Type B pancreatic cell (in vitro differentiated cells): Measurements from ENCODE around the gene SLC44A1. TPM values are rescaled to one million over a fixed set of nuclear protein-coding genes. Genes with fewer than 3 reads are reported as not detected.

Experiments
- DNase-seq: peaks from one replicate; pipeline ENCODE4 v3.0.0; 2021; ENCODE audit warnings: mixed read lengths; ENCODE audit not compliant: unreplicated experiment; ENCODE audit errors: extremely low spot score
- H3K27ac Mint-ChIP-seq: 2 replicates; pipeline ENCODE4 v1.8.0; 2021; ENCODE audit warnings: mild to moderate bottlenecking, mixed read lengths
- H3K27me3 Mint-ChIP-seq: 2 replicates; pipeline ENCODE4 v1.8.0; 2021; ENCODE audit warnings: mixed read lengths
- H3K36me3 Mint-ChIP-seq: 2 replicates; pipeline ENCODE4 v1.8.0; 2021; ENCODE audit warnings: mixed read lengths
- H3K4me1 Mint-ChIP-seq: one replicate; pipeline ENCODE4 v1.8.0; 2021; ENCODE audit warnings: mixed read lengths; ENCODE audit not compliant: unreplicated experiment
- H3K4me3 Mint-ChIP-seq: 2 replicates; pipeline ENCODE4 v1.8.0; 2021; ENCODE audit warnings: mild to moderate bottlenecking, mixed read lengths
- H3K9me3 Mint-ChIP-seq: 2 replicates; pipeline ENCODE4 v1.8.0; 2021; ENCODE audit warnings: mixed read lengths
- CTCF ChIP-seq: fragments of 200-600 bp; sonication (generic); conservative IDR thresholded peaks from 2 replicates; pipeline ENCODE4 v1.5.0; 2021; ENCODE audit warnings: antibody characterized with exemption, mild to moderate bottlenecking
- total RNA-seq: library from RNA; stranded (reverse); gene quantifications from 2 replicates; pipeline ENCODE4 v1.2.1, GENCODE V29; 2021; ENCODE audit warnings: low replicate concordance

Gene SLC44A1
- total RNA-seq, 1 donor from 2014 or later, result 47.2 TPM

- Mint-ChIP-seq H3K9me3 (peaks cover 5% of the 10 kb centered on the region), H3K27ac (peak overlapping the region; percentile 60), H3K27me3 (no peaks in the 10 kb centered on the region)
These were observed 37.5 kb downstream of the SLC44A1 start for GRCh38 chr9:105281926-105282325.

GRCh38 chr9:105282870-105283621 lies 38.6 kb downstream of the SLC44A1 start:
- peaks cover 11% of the 10 kb centered on the region for H3K4me1 Mint-ChIP-seq
- peaks cover 5% of the 10 kb centered on the region for H3K9me3 Mint-ChIP-seq
- H3K27ac Mint-ChIP-seq, result peak overlapping the region; percentile 74
- H3K4me3 Mint-ChIP-seq, result peak overlapping the region; percentile 48
- no peaks in the 10 kb centered on the region for H3K27me3 Mint-ChIP-seq
- no peak for TF ChIP-seq CTCF
- DNase-seq, result no peak
- H3K36me3 Mint-ChIP-seq, result peaks cover 13% of the 10 kb centered on the region

More at GRCh38 chr9:105281926-105282325, 37.5 kb downstream of the SLC44A1 start:
- DNase-seq, result no peak
- Mint-ChIP-seq H3K4me3 (peak overlapping the region; percentile 53), H3K4me1 (peaks cover 11% of the 10 kb centered on the region), H3K36me3 (peaks cover 14% of the 10 kb centered on the region)
- TF ChIP-seq CTCF, result no peak

- Mint-ChIP-seq H3K27ac (peak overlapping the region; percentile 92), H3K4me1 (peaks cover 11% of the 10 kb centered on the region), H3K27me3 (no peaks in the 10 kb centered on the region), H3K4me3 (peak overlapping the region; percentile 45), H3K9me3 (peaks cover 5% of the 10 kb centered on the region), H3K36me3 (peaks cover 13% of the 10 kb centered on the region)
- no peak for DNase-seq
- no peak for TF ChIP-seq CTCF
These were observed 39.3 kb downstream of the SLC44A1 start for GRCh38 chr9:105283795-105284194.

GRCh38 chr9:105284463-105284862 lies 40.0 kb downstream of the SLC44A1 start:
- H3K36me3 Mint-ChIP-seq, result peaks cover 13% of the 10 kb centered on the region
- H3K27ac Mint-ChIP-seq, result peak overlapping the region; percentile 92
- no peak for TF ChIP-seq CTCF
- no peak overlapping the region for H3K4me3 Mint-ChIP-seq
- peaks cover 5% of the 10 kb centered on the region for H3K9me3 Mint-ChIP-seq
- peaks cover 11% of the 10 kb centered on the region for H3K4me1 Mint-ChIP-seq
- DNase-seq, result no peak
- H3K27me3 Mint-ChIP-seq, result no peaks in the 10 kb centered on the region

- H3K4me3 Mint-ChIP-seq, result no peak overlapping the region
- H3K4me1 Mint-ChIP-seq, result peaks cover 20% of the 10 kb centered on the region
- peak overlapping the region; percentile 57 for H3K27ac Mint-ChIP-seq
These were observed 41.6 kb downstream of the SLC44A1 start for GRCh38 chr9:105286098-105286497.

More at GRCh38 chr9:105286098-105286497, 41.6 kb downstream of the SLC44A1 start:
- H3K9me3 Mint-ChIP-seq, result peaks cover 5% of the 10 kb centered on the region
- H3K36me3 Mint-ChIP-seq, result peaks cover 10% of the 10 kb centered on the region
- no peak for TF ChIP-seq CTCF
- DNase-seq, result no peak
- no peaks in the 10 kb centered on the region for H3K27me3 Mint-ChIP-seq
